Ovary (tissue), 3 donors: Measurements from ENCODE around the gene LTF.

ENCODE experiments used
- EP300 ChIP-seq: sonication (generic); formaldehyde crosslinking; IDR thresholded peaks from one replicate; pipeline ENCODE4 v1.6.1; 2017; ENCODE audit warnings: antibody characterized with exemption
- POLR2A ChIP-seq: fragments of 450-650 bp; IDR thresholded peaks from one replicate; pipeline ENCODE4 v1.6.1; 2017; ENCODE audit warnings: antibody characterized with exemption, mild to moderate bottlenecking, moderate library complexity
- TF ChIP-seq, protein P1 (sequence below), 3 donors: fragments of 450-650 bp in 2 of 3; fragments of 200-600 bp in 1 of 3; IDR thresholded peaks; one replicate each; pipeline versions ENCODE4 v1.5.1 to v1.8.0; 2016 to 2022; ENCODE audit warnings: antibody characterized with exemption in 3 of 3, mild to moderate bottlenecking in 1 of 3
- donor health status: DM: no; HTN: no; CAD: no.

DNA sequence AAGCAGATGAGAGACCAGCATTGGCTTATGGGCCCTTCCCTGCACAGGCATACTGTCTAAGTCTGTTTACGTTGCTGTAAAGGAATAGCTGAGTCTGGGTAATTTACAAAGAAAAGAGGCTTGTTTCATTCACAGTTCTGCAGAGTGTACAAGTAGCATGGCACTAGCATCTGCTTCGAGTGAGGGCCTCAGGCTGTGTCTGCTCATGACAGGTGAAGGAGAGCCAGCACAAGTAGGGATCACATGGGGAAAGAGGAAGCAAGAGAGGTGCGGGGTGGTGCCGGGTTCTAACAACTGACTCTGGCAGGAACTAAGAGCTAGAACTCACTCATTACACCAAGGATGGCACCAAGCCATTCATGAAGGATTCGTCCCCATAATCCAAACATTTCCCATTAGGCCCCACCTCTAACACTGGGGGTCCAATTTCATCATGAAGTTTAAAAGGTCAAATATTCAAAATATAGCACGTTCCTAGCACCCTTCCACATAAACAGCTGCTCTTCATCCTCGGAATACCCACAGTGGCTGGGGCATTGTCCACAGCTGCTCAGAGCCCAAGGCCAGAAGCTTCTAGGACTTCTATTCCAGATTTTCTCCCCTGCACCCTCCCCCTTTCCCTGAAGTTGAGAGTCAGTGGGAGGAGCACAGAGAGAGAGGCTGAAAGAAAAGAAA lies 38.6 kb upstream of the LTF start:
- TF ChIP-seq, protein P1, sequence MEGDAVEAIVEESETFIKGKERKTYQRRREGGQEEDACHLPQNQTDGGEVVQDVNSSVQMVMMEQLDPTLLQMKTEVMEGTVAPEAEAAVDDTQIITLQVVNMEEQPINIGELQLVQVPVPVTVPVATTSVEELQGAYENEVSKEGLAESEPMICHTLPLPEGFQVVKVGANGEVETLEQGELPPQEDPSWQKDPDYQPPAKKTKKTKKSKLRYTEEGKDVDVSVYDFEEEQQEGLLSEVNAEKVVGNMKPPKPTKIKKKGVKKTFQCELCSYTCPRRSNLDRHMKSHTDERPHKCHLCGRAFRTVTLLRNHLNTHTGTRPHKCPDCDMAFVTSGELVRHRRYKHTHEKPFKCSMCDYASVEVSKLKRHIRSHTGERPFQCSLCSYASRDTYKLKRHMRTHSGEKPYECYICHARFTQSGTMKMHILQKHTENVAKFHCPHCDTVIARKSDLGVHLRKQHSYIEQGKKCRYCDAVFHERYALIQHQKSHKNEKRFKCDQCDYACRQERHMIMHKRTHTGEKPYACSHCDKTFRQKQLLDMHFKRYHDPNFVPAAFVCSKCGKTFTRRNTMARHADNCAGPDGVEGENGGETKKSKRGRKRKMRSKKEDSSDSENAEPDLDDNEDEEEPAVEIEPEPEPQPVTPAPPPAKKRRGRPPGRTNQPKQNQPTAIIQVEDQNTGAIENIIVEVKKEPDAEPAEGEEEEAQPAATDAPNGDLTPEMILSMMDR (IDR thresholded peaks at IDR 0.05) = no peak
- no peak for TF ChIP-seq POLR2A
- TF ChIP-seq EP300 = no peak
